ENCODE results near the gene KIAA0753. TPM values are rescaled to one million over a fixed set of nuclear protein-coding genes. Genes with fewer than 3 reads are reported as not detected.

The KIAA0753 gene
- total RNA-seq, 2 experiments from 2014 or later = 20.8 to 29.8 TPM

DNA sequence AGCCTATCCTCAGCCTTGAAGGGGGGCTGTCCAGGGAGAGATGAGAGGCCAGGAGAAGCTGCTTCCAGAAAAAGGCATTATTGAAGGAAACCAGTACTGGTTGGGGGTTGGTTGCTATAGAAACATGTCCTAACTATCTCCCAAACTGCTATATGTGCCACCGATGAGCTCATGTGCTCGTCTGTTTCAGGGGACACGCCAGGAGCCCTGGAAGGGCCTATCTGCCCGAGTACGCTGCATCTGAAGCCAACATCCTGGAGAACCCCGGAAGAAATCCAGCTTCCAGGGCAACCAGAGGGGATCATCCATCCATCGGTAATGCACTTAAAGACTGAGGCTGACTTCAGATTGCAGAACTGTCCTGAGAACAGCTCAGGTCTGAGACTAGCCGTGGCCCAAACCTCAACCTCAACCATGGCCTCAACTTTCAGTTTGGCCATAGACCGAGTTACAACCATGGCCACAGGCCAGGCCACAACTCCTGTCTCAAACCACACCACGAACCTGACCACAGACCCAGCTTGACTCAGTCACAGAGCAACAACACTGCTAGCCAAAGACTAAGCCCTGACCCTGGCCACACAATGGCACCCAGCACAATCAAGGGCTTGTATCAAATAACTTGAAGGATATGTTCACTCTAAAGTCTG is 94.3 kb downstream of the KIAA0753 start:
- ChIA-PET POLR2A (interaction anchor here (0.6 kb wide), 1 partner anchor 101 kb away, joined by 3 read pairs; no protein-coding TSS in a partner anchor), CTCF (ENCODE audit: unreplicated experiment) (no interaction called here)
- H3K36me3 ChIP-seq (ENCODE audit: insufficient read depth, low read length) = no peaks in the 10 kb centered on the region
- BruUV-seq (replicated peaks) = no TSS peak
- no peak overlapping the region for H3K27ac ChIP-seq (ENCODE audit: low read depth, low read length, poor library complexity, severe bottlenecking)
- intact Hi-C loops (cut with micrococcal nuclease; ENCODE audit: unreplicated experiment) = no loop called here
- DNase-seq (ENCODE audit: low spot score) = no peak
- H3K9me3 ChIP-seq (ENCODE audit: low read length) = no peaks in the 10 kb centered on the region
- H3K4me2 ChIP-seq (ENCODE audit: low read length) = no peak overlapping the region
- no peaks in the 10 kb centered on the region for H4K20me1 ChIP-seq (ENCODE audit: insufficient read depth, low read length)
- H2AFZ ChIP-seq (ENCODE audit: low read length) = no peak overlapping the region
- no peaks in the 10 kb centered on the region for H3K79me2 ChIP-seq (ENCODE audit: insufficient read depth, low read depth, low read length)
- H3K9me2 ChIP-seq (ENCODE audit: insufficient read depth, low read length) = no peaks in the 10 kb centered on the region
- H3K4me1 ChIP-seq (ENCODE audit: insufficient read depth, low read length, poor library complexity, severe bottlenecking) = peaks cover 11% of the 10 kb centered on the region
- H3K4me3 ChIP-seq (ENCODE audit: low read depth, low read length, poor library complexity, severe bottlenecking) = no peak overlapping the region
- no peak for TF ChIP-seq EZH2phosphoT487 (IDR thresholded peaks at IDR 0.05; ENCODE audit: borderline replicate concordance, low read depth, low read length)
- TF ChIP-seq, protein P1, sequence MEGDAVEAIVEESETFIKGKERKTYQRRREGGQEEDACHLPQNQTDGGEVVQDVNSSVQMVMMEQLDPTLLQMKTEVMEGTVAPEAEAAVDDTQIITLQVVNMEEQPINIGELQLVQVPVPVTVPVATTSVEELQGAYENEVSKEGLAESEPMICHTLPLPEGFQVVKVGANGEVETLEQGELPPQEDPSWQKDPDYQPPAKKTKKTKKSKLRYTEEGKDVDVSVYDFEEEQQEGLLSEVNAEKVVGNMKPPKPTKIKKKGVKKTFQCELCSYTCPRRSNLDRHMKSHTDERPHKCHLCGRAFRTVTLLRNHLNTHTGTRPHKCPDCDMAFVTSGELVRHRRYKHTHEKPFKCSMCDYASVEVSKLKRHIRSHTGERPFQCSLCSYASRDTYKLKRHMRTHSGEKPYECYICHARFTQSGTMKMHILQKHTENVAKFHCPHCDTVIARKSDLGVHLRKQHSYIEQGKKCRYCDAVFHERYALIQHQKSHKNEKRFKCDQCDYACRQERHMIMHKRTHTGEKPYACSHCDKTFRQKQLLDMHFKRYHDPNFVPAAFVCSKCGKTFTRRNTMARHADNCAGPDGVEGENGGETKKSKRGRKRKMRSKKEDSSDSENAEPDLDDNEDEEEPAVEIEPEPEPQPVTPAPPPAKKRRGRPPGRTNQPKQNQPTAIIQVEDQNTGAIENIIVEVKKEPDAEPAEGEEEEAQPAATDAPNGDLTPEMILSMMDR (conservative IDR thresholded peaks at IDR 0.05; ENCODE audit: low read length) = no peak

DNA sequence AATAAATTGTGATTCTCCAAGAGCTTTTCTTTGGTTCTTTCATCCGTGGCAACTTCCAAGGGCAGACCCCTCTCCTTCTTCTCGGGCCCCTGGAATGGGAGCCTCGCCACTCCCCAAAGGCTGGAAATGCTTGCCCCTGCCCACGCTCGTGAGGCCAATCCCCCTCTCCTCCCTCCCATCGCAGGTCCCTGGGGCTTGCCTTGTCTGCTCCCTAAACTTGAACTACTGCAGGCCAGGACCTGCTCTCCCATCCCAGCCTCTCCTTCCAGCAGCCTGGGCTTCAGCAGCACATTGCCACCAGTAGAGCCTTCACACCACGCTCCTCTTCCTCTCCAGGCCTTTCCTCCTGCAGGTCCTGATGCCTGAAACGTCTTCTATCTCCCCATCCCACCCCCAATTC is 95.2 kb downstream of the KIAA0753 start:
- DNase-seq (ENCODE audit: low spot score) = no peak

DNA sequence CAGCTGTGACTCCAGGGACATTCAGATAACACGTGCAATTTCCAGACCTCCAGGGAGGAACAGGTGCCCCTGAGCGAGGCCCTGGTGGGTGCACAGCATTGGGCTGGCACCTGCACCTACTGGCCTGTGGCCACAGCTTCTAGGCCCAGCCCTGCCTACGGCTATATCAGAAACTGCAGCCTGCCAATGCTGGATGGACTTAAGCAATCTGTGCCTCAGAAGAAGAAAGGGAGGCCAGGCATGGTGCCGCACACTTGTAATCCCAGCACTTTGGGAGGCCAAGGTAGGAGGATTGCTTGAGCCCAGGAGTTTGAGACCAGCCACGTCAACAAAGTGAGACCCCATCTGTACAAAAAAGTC is 96.5 kb downstream of the KIAA0753 start:
- TF ChIP-seq, protein P1 (conservative IDR thresholded peaks at IDR 0.05; ENCODE audit: low read length) = no peak
- no peak for TF ChIP-seq EZH2phosphoT487 (IDR thresholded peaks at IDR 0.05; ENCODE audit: borderline replicate concordance, low read depth, low read length)
- Histone ChIP-seq H3K4me1 (ENCODE audit: insufficient read depth, low read length, poor library complexity, severe bottlenecking) (peaks cover 11% of the 10 kb centered on the region), H3K36me3 (ENCODE audit: insufficient read depth, low read length) (no peaks in the 10 kb centered on the region), H3K9me3 (ENCODE audit: low read length) (no peaks in the 10 kb centered on the region), H3K79me2 (ENCODE audit: insufficient read depth, low read depth, low read length) (no peaks in the 10 kb centered on the region), H3K27ac (ENCODE audit: low read depth, low read length, poor library complexity, severe bottlenecking) (no peak overlapping the region), H3K4me2 (ENCODE audit: low read length) (no peak overlapping the region), H2AFZ (ENCODE audit: low read length) (no peak overlapping the region), H4K20me1 (ENCODE audit: insufficient read depth, low read length) (no peaks in the 10 kb centered on the region), H3K4me3 (ENCODE audit: low read depth, low read length, poor library complexity, severe bottlenecking) (no peak overlapping the region), H3K9me2 (ENCODE audit: insufficient read depth, low read length) (no peaks in the 10 kb centered on the region)
- ChIA-PET POLR2A (no interaction called here), CTCF (ENCODE audit: unreplicated experiment) (no interaction called here)
- BruUV-seq (replicated peaks) = no TSS peak
- intact Hi-C loops (cut with micrococcal nuclease; ENCODE audit: unreplicated experiment) = no loop called here
- no peak for DNase-seq (ENCODE audit: low spot score)

More for the DNA sequence above, 95.2 kb downstream of the KIAA0753 start:
- Histone ChIP-seq H3K9me2 (ENCODE audit: insufficient read depth, low read length) (no peaks in the 10 kb centered on the region), H3K79me2 (ENCODE audit: insufficient read depth, low read depth, low read length) (no peaks in the 10 kb centered on the region), H2AFZ (ENCODE audit: low read length) (no peak overlapping the region), H3K4me1 (ENCODE audit: insufficient read depth, low read length, poor library complexity, severe bottlenecking) (peaks cover 11% of the 10 kb centered on the region), H3K4me2 (ENCODE audit: low read length) (no peak overlapping the region), H4K20me1 (ENCODE audit: insufficient read depth, low read length) (no peaks in the 10 kb centered on the region), H3K4me3 (ENCODE audit: low read depth, low read length, poor library complexity, severe bottlenecking) (no peak overlapping the region), H3K27ac (ENCODE audit: low read depth, low read length, poor library complexity, severe bottlenecking) (no peak overlapping the region), H3K36me3 (ENCODE audit: insufficient read depth, low read length) (no peaks in the 10 kb centered on the region), H3K9me3 (ENCODE audit: low read length) (no peaks in the 10 kb centered on the region)
- no TSS peak for BruUV-seq (replicated peaks)
- no peak for TF ChIP-seq EZH2phosphoT487 (IDR thresholded peaks at IDR 0.05; ENCODE audit: borderline replicate concordance, low read depth, low read length)
- TF ChIP-seq, protein P1 (conservative IDR thresholded peaks at IDR 0.05; ENCODE audit: low read length) = no peak
- intact Hi-C loops (cut with micrococcal nuclease; ENCODE audit: unreplicated experiment) = no loop called here
- ChIA-PET POLR2A (no interaction called here), CTCF (ENCODE audit: unreplicated experiment) (no interaction called here)

Measured in OCI-LY7 (cell line).